OCI-LY3 (cell line): ENCODE data around the gene GADD45G.

Source experiments
- CTCF ChIP-seq: fragments of 200-600, 300-600 bp; sonication (generic); IDR thresholded peaks from 2 replicates; pipeline ENCODE4 v1.5.1; 2014; ENCODE audit warnings: antibody characterized with exemption, low read length, low read depth
- EZH2phosphoT487 ChIP-seq: fragments of 200-600 bp; shearing (Covaris generic); IDR thresholded peaks from 2 replicates; pipeline ENCODE4 v1.6.1; 2018; ENCODE audit warnings: antibody characterized with exemption, mixed run types, low read depth

- TF ChIP-seq CTCF (no peak), EZH2phosphoT487 (no peak)
Measured at GRCh38 chr9:89632192-89632733, 27.5 kb downstream of the GADD45G start.
